GOT3 (cell line): ENCODE data around the gene GALM.
"Not testable (repeated sequence)": the region's sequence is repeated elsewhere in the genome, so short reads cannot be mapped to it uniquely, and the experiment has no call there.

Source experiments
- DNase-seq: peaks from one replicate; lab custom pipeline; 2025; ENCODE audit warnings: mixed read lengths; lab: John Stamatoyannopoulos, UW

The GALM gene

GRCh38 chr2:38650012-38650411 is 15.9 kb upstream of the GALM start:
- no peak for DNase-seq

- no peak for DNase-seq
Measured at GRCh38 chr2:38650717-38651116, 15.2 kb upstream of the GALM start.

- no peak for DNase-seq
Measured at GRCh38 chr2:38652431-38653273, 13.3 kb upstream of the GALM start.

DNA sequence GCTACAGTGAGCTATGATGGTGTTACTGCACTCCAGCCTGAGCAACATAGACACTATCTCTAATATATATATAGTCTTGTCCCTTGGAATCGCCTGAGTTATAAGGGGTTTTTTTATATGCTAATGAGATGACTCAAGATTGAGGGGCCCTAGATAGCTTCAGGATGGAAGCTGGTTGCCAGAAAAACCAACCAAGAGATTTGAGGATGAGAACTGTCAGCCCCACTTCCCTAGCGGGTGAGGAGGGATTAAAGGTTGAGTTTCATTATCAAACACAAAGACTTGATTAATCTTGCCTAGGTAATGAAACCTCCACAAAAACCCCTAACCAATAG is 12.6 kb upstream of the GALM start:
- no peak for DNase-seq

- DNase-seq: no peak
Measured at GRCh38 chr2:38653715-38654527, 12.0 kb upstream of the GALM start.

DNA sequence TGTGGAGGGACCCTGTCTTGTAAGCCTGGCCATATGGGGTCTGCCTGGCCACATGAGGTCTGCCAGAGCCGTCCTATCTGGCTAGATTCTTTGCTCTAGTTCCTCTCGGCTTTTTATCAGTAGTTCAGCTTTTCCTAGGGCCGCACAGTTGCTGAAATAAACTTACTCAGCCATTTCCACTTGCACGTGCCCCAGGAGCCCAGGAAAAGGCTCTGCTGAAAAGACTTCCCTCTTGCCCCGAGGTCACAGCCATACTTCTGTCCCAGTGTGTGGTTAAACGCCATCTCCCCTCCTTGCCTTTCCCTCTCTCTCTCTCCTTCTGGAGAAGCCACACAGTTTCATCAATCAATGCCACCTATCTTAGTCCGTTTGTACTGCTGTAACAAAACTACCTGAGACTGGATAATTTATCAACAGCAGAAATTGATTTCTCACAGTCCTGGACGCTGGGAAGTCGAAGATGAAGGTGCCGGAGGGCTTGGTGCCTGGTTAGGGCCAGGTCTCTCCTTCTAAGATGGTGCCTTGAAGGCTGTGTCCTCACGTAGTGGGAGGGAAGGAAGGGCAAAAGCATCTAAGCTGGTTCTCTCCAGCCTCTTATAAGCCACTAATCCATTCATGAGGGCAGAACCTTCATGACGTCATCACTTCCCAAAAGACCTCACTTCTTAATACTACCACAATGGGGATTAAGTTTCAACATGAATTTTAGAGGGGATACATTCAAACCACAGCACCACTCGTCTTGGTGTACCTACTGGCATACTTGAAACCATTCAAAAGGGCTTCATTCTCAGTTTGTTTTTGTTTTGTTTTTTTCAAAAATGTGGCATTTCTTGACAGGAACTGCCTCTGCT is 11.2 kb upstream of the GALM start:
- no peak for DNase-seq

- DNase-seq: no peak
Measured at GRCh38 chr2:38655441-38655840, 10.5 kb upstream of the GALM start.

- no peak for DNase-seq
Measured at GRCh38 chr2:38656866-38657480, 8.9 kb upstream of the GALM start.

- DNase-seq: no peak
Measured at GRCh38 chr2:38658613-38659012, 7.3 kb upstream of the GALM start.

GRCh38 chr2:38659115-38659514 is 6.8 kb upstream of the GALM start:
- no peak for DNase-seq

- no peak for DNase-seq
Measured at GRCh38 chr2:38660282-38660681, 5.6 kb upstream of the GALM start.

DNA sequence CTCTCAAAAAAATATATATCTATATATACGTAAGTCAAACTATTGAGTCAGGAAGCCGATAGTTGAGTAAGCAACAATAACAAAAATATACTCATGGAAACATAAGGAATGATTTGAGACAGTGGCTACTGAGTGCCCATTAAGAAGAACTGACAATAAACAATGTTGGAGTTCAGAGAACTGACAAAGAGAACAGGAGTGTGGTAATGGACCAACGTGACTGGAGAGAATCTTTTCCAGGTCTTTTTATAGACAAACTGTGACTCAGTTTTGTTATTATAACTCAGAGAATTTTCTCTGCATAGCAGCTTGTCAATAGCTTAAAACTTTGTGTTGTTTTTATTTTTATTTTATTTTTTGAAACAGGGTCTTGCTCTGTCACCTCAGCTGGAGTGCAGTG is 4.6 kb upstream of the GALM start:
- DNase-seq: no peak

GRCh38 chr2:38666556-38666910 is 619 bp downstream of the GALM start:
- no peak for DNase-seq

DNA sequence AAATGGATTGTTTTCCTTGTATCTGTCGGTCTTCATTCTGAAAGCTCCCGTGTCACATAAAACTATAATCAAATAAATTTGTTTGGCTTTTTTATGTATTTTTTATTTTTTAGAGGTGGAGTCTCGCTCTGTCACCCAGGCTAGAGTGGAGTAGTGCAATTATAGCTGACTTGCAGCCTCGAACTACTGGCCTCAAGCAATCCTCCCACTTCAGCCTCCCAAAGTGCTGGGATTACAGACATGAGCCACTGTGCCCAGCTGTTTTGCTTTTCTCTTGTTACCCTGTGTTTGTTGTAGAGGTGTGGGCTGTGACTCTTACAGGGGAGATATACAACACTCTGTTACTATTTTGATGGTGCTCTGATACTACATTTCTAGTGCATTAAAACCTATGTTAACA is 2.2 kb downstream of the GALM start:
- DNase-seq: no peak

GRCh38 chr2:38668779-38669479 is 3.0 kb downstream of the GALM start:
- no peak for DNase-seq

- DNase-seq: no peak
Measured at GRCh38 chr2:38671303-38671702, 5.4 kb downstream of the GALM start.

DNA sequence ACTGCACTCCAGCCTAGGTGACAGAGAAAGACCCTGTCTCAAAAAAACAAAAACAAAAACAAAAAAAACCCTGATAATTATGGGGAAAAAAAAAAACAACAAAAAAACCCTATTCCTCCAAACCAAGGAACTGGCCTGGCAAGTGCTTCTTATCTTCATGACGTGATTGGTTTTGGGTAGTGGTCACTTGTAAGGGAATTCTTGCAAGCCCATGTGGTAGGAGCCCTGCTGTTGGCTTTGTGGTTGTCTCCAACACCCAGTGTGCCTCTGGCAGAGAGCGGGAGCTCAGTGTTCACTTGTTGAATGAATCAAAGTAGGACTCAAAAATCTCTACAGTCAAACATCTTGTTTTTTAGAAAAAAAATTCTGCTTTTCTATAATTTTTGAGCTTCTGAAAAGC is 6.0 kb downstream of the GALM start:
- no peak for DNase-seq

GRCh38 chr2:38672445-38673391 is 6.8 kb downstream of the GALM start:
- DNase-seq: no peak

- no peak for DNase-seq
Measured at GRCh38 chr2:38676681-38677080, 10.8 kb downstream of the GALM start.

- DNase-seq: not testable (repeated sequence)
Measured at GRCh38 chr2:38680868-38681267, 15.0 kb downstream of the GALM start.
